GM21825 (cell line): ENCODE data around the gene PRLR.

Source experiments
- ATAC-seq: cut with Tn5 transposase; IDR thresholded peaks from one replicate; pipeline ENCODE4 v1.9.1; 2021; ENCODE audit warnings: mild to moderate bottlenecking, moderate library complexity; ENCODE audit not compliant: unreplicated experiment

The PRLR gene

DNA sequence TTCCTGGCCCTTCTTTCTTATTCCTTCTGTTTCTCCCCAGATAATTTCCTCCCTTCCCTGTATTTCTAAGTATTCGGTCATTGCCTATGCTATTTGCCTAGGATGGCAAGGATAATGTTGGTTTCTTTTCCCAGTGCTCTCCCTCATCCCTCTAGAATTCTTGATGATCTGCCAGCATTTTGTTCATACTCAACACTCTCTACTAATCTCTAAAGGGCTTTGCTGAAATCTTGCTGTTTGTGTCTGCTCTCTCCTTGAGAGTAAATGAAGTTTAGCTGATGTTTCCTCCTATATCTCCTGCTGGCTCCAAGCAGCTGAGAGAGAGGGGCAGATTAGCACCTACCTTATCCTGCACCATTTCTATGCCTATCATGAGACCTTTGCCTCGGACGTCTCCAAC, 220.6 kb downstream of the PRLR start:
- ATAC-seq: no peak

DNA sequence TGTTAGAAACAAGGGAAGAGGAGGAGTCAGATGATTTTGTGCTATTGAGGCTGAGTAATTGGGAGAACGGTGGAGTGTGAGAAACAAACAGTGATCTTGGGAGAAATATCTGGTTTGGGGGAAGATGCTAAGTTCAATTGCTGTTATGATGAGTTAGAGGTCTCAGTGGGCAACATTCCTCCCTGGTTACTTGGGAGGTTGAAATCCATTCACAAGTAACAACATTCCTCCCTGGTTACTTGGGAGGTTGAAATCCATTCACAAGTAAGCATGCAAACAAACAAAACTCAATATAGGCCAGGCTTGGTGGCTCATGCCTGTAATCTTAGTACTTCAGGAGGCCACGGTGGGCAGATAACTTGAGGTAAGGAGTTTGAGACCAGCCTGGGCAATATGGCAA, 221.3 kb downstream of the PRLR start:
- no peak for ATAC-seq

DNA sequence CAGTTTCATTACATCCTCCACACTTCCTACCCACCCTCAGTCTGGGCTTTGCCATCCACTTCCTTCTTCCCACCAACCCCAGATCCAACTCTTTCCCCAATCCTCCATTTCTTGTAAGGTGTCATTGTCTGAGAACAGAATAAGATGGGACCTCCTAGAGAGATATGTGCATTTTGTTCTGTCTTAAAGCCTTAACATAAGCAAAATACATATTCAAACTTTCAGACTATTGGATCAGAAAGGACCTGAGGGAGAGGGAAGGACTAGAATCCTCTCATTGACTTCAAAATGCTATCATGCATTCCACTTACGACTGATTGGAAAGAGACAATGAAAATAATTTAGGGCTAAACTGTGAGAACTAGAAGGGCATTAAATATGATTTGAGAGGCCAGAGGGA, 225.5 kb downstream of the PRLR start:
- ATAC-seq: no peak

DNA sequence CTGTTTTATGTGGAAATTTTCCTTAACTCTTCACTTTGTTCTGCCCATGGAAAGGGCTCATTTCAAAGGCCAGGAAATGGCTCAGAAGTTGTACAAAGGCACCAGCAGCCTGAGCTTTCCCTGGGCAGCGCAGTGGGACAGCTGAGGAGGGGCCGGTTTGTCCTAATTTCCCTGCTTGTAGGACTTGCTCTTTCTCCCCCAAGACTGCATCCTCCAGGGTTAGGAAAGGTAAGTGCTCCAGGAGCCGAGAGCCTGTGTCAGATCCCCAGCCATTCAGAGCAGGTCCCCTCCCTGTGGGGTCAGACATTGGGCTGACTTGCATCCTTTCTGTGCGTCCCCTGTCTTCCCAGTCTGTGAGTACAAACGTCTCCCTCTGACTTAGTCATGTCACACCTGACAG, 226.1 kb downstream of the PRLR start:
- ATAC-seq: no peak

DNA sequence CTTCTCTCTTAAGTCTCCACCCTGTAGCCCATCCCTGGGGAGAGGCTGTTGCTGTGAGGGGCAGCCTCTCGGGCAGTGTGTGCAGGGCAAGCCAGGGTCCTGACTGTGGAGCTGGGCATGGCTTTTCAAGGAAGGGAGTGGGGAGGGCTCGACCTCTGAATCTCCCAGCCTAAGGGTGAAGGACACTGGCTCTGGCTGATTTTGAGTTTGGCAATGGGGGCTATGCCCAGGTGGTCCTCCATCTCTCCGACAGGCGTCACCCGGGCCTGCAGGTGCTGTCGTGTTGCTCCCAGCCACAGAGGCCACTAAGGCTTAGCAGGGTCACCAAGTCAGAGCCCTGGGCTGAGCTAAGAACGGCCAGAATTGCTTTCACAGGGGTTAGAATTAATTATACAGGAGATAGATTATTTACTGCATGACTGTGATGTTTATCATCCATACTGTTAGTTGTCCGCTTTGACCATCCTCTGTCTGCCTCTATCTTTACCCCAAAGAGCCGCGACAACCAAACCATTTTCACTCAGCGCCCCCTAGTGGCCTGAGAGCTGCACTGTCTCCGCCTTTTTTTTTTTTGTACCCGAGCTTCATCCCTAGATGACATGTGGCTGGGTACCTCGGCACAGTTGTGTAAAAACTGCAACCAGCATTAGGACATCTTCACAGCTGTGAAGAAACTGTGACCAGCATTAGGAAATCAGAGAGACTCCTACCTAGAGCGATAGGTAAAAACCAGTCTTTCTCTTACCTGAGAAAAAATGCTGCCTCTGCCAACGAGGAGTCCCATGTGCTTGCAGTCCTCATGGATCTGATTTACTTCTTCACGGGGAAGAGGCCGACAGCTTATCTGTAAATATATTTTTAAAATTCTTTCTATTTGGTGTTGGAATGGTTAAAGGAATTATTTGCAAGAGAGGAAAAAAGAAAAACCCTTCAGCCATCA, 227.0 kb downstream of the PRLR start:
- ATAC-seq: peak; percentile 76

DNA sequence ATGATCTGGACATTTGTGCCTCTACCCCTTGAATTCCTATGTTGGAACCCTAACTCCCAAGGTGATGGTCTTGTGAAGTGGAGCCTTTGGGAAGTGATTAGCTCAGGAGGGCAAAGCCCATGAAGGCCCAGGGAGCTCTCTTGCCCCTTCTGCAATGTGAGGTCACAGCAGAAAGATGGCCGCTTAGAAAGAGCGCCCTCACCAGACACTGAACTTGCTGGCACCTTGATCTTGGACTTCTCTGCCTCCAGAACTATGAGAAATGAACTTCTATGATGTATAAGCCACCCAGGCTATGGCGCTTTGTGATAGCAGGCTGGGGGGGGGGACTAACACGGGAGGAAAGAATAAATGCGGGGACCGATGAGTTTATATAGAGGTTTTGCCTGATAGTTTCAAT, 227.8 kb downstream of the PRLR start:
- ATAC-seq: no peak

DNA sequence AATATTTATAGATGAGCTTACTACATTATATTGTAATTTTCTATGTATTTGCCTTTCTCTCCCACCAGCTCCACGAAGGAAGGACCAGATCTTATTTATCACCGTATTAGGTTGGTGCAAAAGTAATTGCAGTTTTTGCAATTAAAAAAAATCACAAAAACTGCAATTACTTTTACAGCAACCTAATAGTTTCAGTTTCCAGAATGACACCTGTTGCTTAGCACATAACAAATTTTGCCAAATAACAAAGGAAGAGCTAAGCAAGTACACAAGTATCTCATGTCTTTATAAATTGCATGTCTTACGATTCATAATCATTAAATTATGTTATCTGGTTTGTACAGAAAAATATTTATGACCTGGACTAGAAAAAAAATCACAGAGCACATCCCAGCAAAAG, 228.4 kb downstream of the PRLR start:
- ATAC-seq: no peak
